ENCODE data around the gene DPT.

GRCh38 chr1:168758503-168758902, 29.5 kb upstream of the DPT start:
- TF ChIP-seq CTCF (IDR thresholded peaks at IDR 0.05) = no peak
- no peak for TF ChIP-seq POLR2A (IDR thresholded peaks at IDR 0.05)
